SK-N-SH (cell line): Measurements from ENCODE around the gene ASB4. TPM values are rescaled to one million over a fixed set of nuclear protein-coding genes. Genes with fewer than 3 reads are reported as not detected.

Experiments used
- CTCF ChIA-PET: fragments of 300-600, 350-600 bp; formaldehyde crosslinking; extraction: SDS; loops from one replicate; lab custom pipeline; 2021; lab: Yijun Ruan, JAX
- POLR2A ChIA-PET: fragments of 350-600 bp; sonication (Branson Sonifier 250); formaldehyde crosslinking; extraction: SDS; loops from one replicate; lab custom pipeline; 2020; ENCODE audit warnings: antibody characterized with exemption, inconsistent platforms; lab: Yijun Ruan, JAX
- DNase-seq: peaks from one replicate; pipeline ENCODE4 v3.0.0; 2012
- H2AFZ ChIP-seq: fragments of 200-600 bp; sonication (generic); 2 replicates; pipeline ENCODE4 v1.8.1; 2016; ENCODE audit warnings: antibody characterized with exemption, mild to moderate bottlenecking, low read depth
- H3F3A ChIP-seq: fragments of 200-600 bp; sonication (generic); replicated peaks from 2 replicates; pipeline ENCODE3; 2016; ENCODE audit warnings: antibody characterized with exemption, mild to moderate bottlenecking; ENCODE audit not compliant: insufficient read depth
- H3K27ac ChIP-seq, 2 experiments: fragments of 200-500 bp in 1 of 2; fragments of 200-600 bp in 1 of 2; sonication (Bioruptor generic) in 1 of 2; sonication (generic), shearing (Covaris generic) in 1 of 2; 2 replicates each; pipeline versions ENCODE4 v1.5.1 to v1.6.1; 2014 to 2016; ENCODE audit warnings: low read depth in 2 of 2, inconsistent platforms in 1 of 2, low read length in 1 of 2, mild to moderate bottlenecking in 1 of 2, mixed read lengths in 1 of 2
- H3K27me3 ChIP-seq: fragments of 200-600 bp; sonication (generic), shearing (Covaris generic); 2 replicates; pipeline ENCODE4 v1.6.1; 2016; ENCODE audit warnings: mixed run types; ENCODE audit not compliant: insufficient read depth
- H3K36me3 ChIP-seq, 2 experiments: fragments of 200-500 bp in 1 of 2; fragments of 200-600 bp in 1 of 2; sonication (Bioruptor generic) in 1 of 2; sonication (generic) in 1 of 2; replicated peaks in 1 of 2; 2 replicates each; pipeline versions ENCODE3 to v1.5.1; 2014 to 2016; ENCODE audit warnings: low read length in 1 of 2, mild to moderate bottlenecking in 1 of 2; ENCODE audit not compliant: insufficient read depth in 2 of 2, control insufficient read depth in 1 of 2
- H3K4me1 ChIP-seq, 2 experiments: fragments of 200-500 bp in 1 of 2; fragments of 200-600 bp in 1 of 2; sonication (Bioruptor generic) in 1 of 2; sonication (generic), shearing (Covaris generic) in 1 of 2; 2 replicates each; pipeline versions ENCODE4 v1.5.1 to v1.6.1; 2014 to 2016; ENCODE audit warnings: low read depth in 1 of 2, low read length in 1 of 2, mixed run types in 1 of 2; ENCODE audit not compliant: insufficient read depth in 2 of 2, control insufficient read depth in 1 of 2
- H3K4me2 ChIP-seq: fragments of 200-600 bp; sonication (generic), shearing (Covaris generic); 2 replicates; pipeline ENCODE4 v1.6.1; 2017; ENCODE audit warnings: mixed run types
- H3K4me3 ChIP-seq, 2 experiments: fragments of 200-500 bp in 1 of 2; fragments of 200-600 bp in 1 of 2; sonication (Bioruptor generic) in 1 of 2; sonication (generic), shearing (Covaris generic) in 1 of 2; 2 replicates each; pipeline versions ENCODE4 v1.5.1 to v1.8.1; 2014 to 2016; ENCODE audit warnings: low read depth in 2 of 2, inconsistent platforms in 1 of 2, low read length in 1 of 2, mild to moderate bottlenecking in 1 of 2, mixed read lengths in 1 of 2, moderate library complexity in 1 of 2
- H3K79me2 ChIP-seq: fragments of 200-600 bp; sonication (generic); 2 replicates; pipeline ENCODE4 v1.8.1; 2017; ENCODE audit warnings: mild to moderate bottlenecking; ENCODE audit not compliant: insufficient read depth
- H3K9ac ChIP-seq: fragments of 200-600 bp; sonication (generic); 2 replicates; pipeline ENCODE4 v1.6.1; 2017; ENCODE audit warnings: mixed run types
- H3K9me2 ChIP-seq: fragments of 200-600 bp; sonication (generic); 2 replicates; pipeline ENCODE4 v1.6.1; 2017; ENCODE audit warnings: mixed run types
- H3K9me3 ChIP-seq: fragments of 200-600 bp; sonication (generic); 2 replicates; pipeline ENCODE4 v1.6.1; 2017; ENCODE audit warnings: mixed run types, mild to moderate bottlenecking, moderate library complexity
- H4K20me1 ChIP-seq: fragments of 200-600 bp; sonication (generic); 2 replicates; pipeline ENCODE4 v1.6.1; 2017; ENCODE audit warnings: mild to moderate bottlenecking, mixed run types; ENCODE audit not compliant: insufficient read depth
- CHD2 ChIP-seq: fragments of 150-350 bp; IDR thresholded peaks from 2 replicates; pipeline ENCODE4 v1.6.1; 2018; ENCODE audit warnings: low read length; ENCODE audit not compliant: partially characterized antibody
- CTCF ChIP-seq: fragments of 200-600 bp; sonication (generic); IDR thresholded peaks from 2 replicates; pipeline ENCODE4 v1.6.1; 2017; ENCODE audit warnings: antibody characterized with exemption, mild to moderate bottlenecking, moderate library complexity
- EP300 ChIP-seq, 2 experiments: IDR thresholded peaks; 2 replicates each; pipeline versions ENCODE4 v1.4.0 to v1.6.1; 2012; ENCODE audit warnings: borderline replicate concordance in 1 of 2, low read depth in 1 of 2, low read length in 1 of 2
- EZH2phosphoT487 ChIP-seq: fragments of 200-600 bp; sonication (generic); IDR thresholded peaks from 2 replicates; pipeline ENCODE4 v1.6.1; 2017; ENCODE audit warnings: low read depth, mixed run types, mild to moderate bottlenecking, antibody characterized with exemption, moderate library complexity, borderline replicate concordance
- FOSL2 ChIP-seq: IDR thresholded peaks from 2 replicates; pipeline ENCODE4 v1.4.0; 2012; ENCODE audit warnings: low read depth, mild to moderate bottlenecking, moderate library complexity, borderline replicate concordance
- FOXJ3 ChIP-seq: sonication (generic); formaldehyde crosslinking; IDR thresholded peaks from 2 replicates; pipeline ENCODE4 v1.5.1; 2020; ENCODE audit warnings: mild to moderate bottlenecking, missing genetic modification reagents
- GABPA ChIP-seq: IDR thresholded peaks from 2 replicates; pipeline ENCODE4 v1.4.0; 2012; ENCODE audit warnings: low read depth, mild to moderate bottlenecking
- GATA2 ChIP-seq: sonication (generic); formaldehyde crosslinking; IDR thresholded peaks from 2 replicates; pipeline ENCODE4 v1.5.0; 2020; ENCODE audit warnings: mild to moderate bottlenecking, missing genetic modification reagents
- JUND ChIP-seq: IDR thresholded peaks from 2 replicates; pipeline ENCODE4 v1.4.0; 2012
- MAX ChIP-seq: IDR thresholded peaks from 2 replicates; pipeline ENCODE4 v1.4.0; 2012; ENCODE audit warnings: low read depth
- MXI1 ChIP-seq: IDR thresholded peaks from 2 replicates; pipeline ENCODE4 v1.6.1; 2012; ENCODE audit warnings: mild to moderate bottlenecking, low read depth, low read length, improper control_type of control experiment
- NRF1 ChIP-seq: IDR thresholded peaks from 2 replicates; pipeline ENCODE4 v1.6.1; 2012; ENCODE audit warnings: low read depth, mild to moderate bottlenecking, low read length
- POLR2AphosphoS5 ChIP-seq: IDR thresholded peaks from 2 replicates; pipeline ENCODE4 v1.6.1; 2012; ENCODE audit warnings: low read depth, low read length
- RAD21 ChIP-seq: IDR thresholded peaks from 2 replicates; pipeline ENCODE4 v1.6.1; 2012; ENCODE audit warnings: mild to moderate bottlenecking, low read length
- RCOR1 ChIP-seq: fragments of 150-350 bp; IDR thresholded peaks from 2 replicates; pipeline ENCODE4 v1.6.1; 2017; ENCODE audit warnings: antibody characterized with exemption, low read length
- REST ChIP-seq: IDR thresholded peaks from 2 replicates; pipeline ENCODE4 v1.6.1; 2012; ENCODE audit warnings: mild to moderate bottlenecking, low read depth, low read length, moderate library complexity
- RFX5 ChIP-seq: IDR thresholded peaks from 2 replicates; pipeline ENCODE4 v1.6.1; 2012; ENCODE audit warnings: mild to moderate bottlenecking, improper control_type of control experiment, low read length
- RXRA ChIP-seq: IDR thresholded peaks from 2 replicates; pipeline ENCODE4 v1.4.0; 2012; ENCODE audit warnings: low read depth, mild to moderate bottlenecking, borderline replicate concordance
- SIN3A ChIP-seq: IDR thresholded peaks from 2 replicates; pipeline ENCODE4 v1.6.1; 2012; ENCODE audit warnings: low read depth, mild to moderate bottlenecking, low read length, moderate library complexity, borderline replicate concordance
- TAF1 ChIP-seq: IDR thresholded peaks from 2 replicates; pipeline ENCODE4 v1.6.1; 2012; ENCODE audit warnings: low read depth, mild to moderate bottlenecking, low read length, moderate library complexity, borderline replicate concordance
- USF2 ChIP-seq: fragments of 150-350 bp; IDR thresholded peaks from 2 replicates; pipeline ENCODE4 v1.6.1; 2017; ENCODE audit warnings: antibody characterized with exemption, low read length, low read depth, borderline replicate concordance
- YY1 ChIP-seq: IDR thresholded peaks from 2 replicates; pipeline ENCODE4 v1.4.0; 2012; ENCODE audit warnings: low read depth, mild to moderate bottlenecking
- WGBS: methylation state at CpG from one replicate; pipeline ENCODE4 v1.1.6; 2017; ENCODE audit warnings: low lambda C conversion rate; 5-methylcytosine and 5-hydroxymethylcytosine counted together
- polyA plus RNA-seq, 3 experiments: library from polyadenylated mRNA; depleted of rRNA; stranded (reverse); fragments of >200 nt; gene quantifications; 2 replicates each; pipeline ENCODE4 v1.2.3, GENCODE V29; 2012

ASB4 gene
- polyA plus RNA-seq, 1 of the 3 experiments (the other 2 are of a cell fraction): not detected

- H3K4me2 ChIP-seq: no peak overlapping the region
- 48% methylated on average over 7 of the region's 7 CpGs for WGBS
- POLR2A ChIA-PET: no interaction called here
- peaks cover 31% of the 10 kb centered on the region; the same call in 1 of the 2 replicates for H3K27me3 ChIP-seq
- H3K4me1 ChIP-seq: no peaks in the 10 kb centered on the region
- H3K4me3 ChIP-seq: no peak overlapping the region
- no peak overlapping the region for H3K9ac ChIP-seq
- no peak for TF ChIP-seq FOXJ3 (CRISPR knock-in tag)
- no peak for TF ChIP-seq JUND
- TF ChIP-seq SIN3A: no peak
- TF ChIP-seq EP300 (IDR thresholded peaks at IDR 0.05; ENCODE audit: borderline replicate concordance in 1 of 2, low read depth in 1 of 2, low read length in 1 of 2): no peak
- no peak for TF ChIP-seq GABPA
- no peak for TF ChIP-seq RFX5
- TF ChIP-seq REST: no peak
- no peak for TF ChIP-seq RAD21
- TF ChIP-seq GATA2 (CRISPR knock-in tag): no peak
- no peak for TF ChIP-seq YY1
- TF ChIP-seq, all 33 proteins: peak for 0
- Histone ChIP-seq H3F3A (no peaks in the 10 kb centered on the region), H4K20me1 (no peaks in the 10 kb centered on the region), H3K9me2 (no peaks in the 10 kb centered on the region), H3K79me2 (no peaks in the 10 kb centered on the region), H3K27ac (no peak overlapping the region), H2AFZ (no peak overlapping the region), H3K9me3 (no peaks in the 10 kb centered on the region), H3K36me3 (no peaks in the 10 kb centered on the region)
- no peak for DNase-seq
- CTCF ChIA-PET: interaction anchor here (1.9 kb wide), 1 partner anchor 68 kb away, joined by 6 read pairs; no protein-coding TSS in a partner anchor
These were observed 93.6 kb downstream of the ASB4 start for GRCh38 chr7:95579318-95579717.

- Histone ChIP-seq H3K27me3 (peaks cover 24% of the 10 kb centered on the region; the same call in 1 of the 2 replicates), H3K4me1 (no peaks in the 10 kb centered on the region), H3K9me3 (no peaks in the 10 kb centered on the region), H3K4me3 (no peak overlapping the region), H3K36me3 (no peaks in the 10 kb centered on the region), H3F3A (no peaks in the 10 kb centered on the region), H3K9ac (no peak overlapping the region), H3K9me2 (no peaks in the 10 kb centered on the region), H4K20me1 (no peaks in the 10 kb centered on the region), H3K4me2 (no peak overlapping the region), H3K79me2 (no peaks in the 10 kb centered on the region), H3K27ac (no peak overlapping the region), H2AFZ (no peak overlapping the region)
- ChIA-PET POLR2A (no interaction called here), CTCF (interaction anchor here (1.0 to 1.1 kb wide), 2 partner anchors 70 to 97 kb away, joined by 4 read pairs; no protein-coding TSS in a partner anchor)
- TF ChIP-seq USF2 (no peak), CTCF (no peak), GABPA (no peak), EZH2phosphoT487 (no peak), RFX5 (no peak), RXRA (no peak), TAF1 (no peak), CHD2 (no peak), MAX (no peak), NRF1 (no peak), RCOR1 (no peak), FOSL2 (no peak), MXI1 (no peak), POLR2AphosphoS5 (no peak)
- 5% methylated on average over 3 of the region's 3 CpGs for WGBS
- DNase-seq: no peak
These were observed 95.7 kb downstream of the ASB4 start for GRCh38 chr7:95581467-95581866.
